ENCODE measurements around the gene SRSF2.

GRCh38 chr17:76720211-76720610 is 16.9 kb downstream of the SRSF2 start:
- TF ChIP-seq HDAC2 (IDR thresholded peaks at IDR 0.05) (no peak), MAX (IDR thresholded peaks at IDR 0.05) (no peak), POLR2A (IDR thresholded peaks at IDR 0.05; ENCODE audit: low read length) (no peak), ZSCAN20 (CRISPR knock-in tag; IDR thresholded peaks at IDR 0.05) (no peak), NFE2L2 (conservative IDR thresholded peaks at IDR 0.05; ENCODE audit: low read length) (no peak), ESRRA (IDR thresholded peaks at IDR 0.05; ENCODE audit: borderline replicate concordance, low read length) (no peak), MAFK (IDR thresholded peaks at IDR 0.05; ENCODE audit: partially characterized antibody) (no peak), HMGXB4 (CRISPR knock-in tag; IDR thresholded peaks at IDR 0.05; ENCODE audit: borderline replicate concordance) (no peak), CHD4 (IDR thresholded peaks at IDR 0.05; ENCODE audit: borderline replicate concordance) (no peak), EP300 (IDR thresholded peaks at IDR 0.05) (no peak), RAD21 (conservative IDR thresholded peaks at IDR 0.05 in 1 of 2, IDR thresholded peaks at IDR 0.05 in 1 of 2) (no peak), MAZ (IDR thresholded peaks at IDR 0.05; ENCODE audit: borderline replicate concordance, low read depth, low read length) (no peak)
- TF ChIP-seq, protein P1, sequence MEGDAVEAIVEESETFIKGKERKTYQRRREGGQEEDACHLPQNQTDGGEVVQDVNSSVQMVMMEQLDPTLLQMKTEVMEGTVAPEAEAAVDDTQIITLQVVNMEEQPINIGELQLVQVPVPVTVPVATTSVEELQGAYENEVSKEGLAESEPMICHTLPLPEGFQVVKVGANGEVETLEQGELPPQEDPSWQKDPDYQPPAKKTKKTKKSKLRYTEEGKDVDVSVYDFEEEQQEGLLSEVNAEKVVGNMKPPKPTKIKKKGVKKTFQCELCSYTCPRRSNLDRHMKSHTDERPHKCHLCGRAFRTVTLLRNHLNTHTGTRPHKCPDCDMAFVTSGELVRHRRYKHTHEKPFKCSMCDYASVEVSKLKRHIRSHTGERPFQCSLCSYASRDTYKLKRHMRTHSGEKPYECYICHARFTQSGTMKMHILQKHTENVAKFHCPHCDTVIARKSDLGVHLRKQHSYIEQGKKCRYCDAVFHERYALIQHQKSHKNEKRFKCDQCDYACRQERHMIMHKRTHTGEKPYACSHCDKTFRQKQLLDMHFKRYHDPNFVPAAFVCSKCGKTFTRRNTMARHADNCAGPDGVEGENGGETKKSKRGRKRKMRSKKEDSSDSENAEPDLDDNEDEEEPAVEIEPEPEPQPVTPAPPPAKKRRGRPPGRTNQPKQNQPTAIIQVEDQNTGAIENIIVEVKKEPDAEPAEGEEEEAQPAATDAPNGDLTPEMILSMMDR (IDR thresholded peaks at IDR 0.05) = no peak
- TF ChIP-seq, protein P2, sequence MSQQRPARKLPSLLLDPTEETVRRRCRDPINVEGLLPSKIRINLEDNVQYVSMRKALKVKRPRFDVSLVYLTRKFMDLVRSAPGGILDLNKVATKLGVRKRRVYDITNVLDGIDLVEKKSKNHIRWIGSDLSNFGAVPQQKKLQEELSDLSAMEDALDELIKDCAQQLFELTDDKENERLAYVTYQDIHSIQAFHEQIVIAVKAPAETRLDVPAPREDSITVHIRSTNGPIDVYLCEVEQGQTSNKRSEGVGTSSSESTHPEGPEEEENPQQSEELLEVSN (IDR thresholded peaks at IDR 0.05; ENCODE audit: borderline replicate concordance, low read depth) = no peak
